ENCODE data around the gene NR2E1.

DNA sequence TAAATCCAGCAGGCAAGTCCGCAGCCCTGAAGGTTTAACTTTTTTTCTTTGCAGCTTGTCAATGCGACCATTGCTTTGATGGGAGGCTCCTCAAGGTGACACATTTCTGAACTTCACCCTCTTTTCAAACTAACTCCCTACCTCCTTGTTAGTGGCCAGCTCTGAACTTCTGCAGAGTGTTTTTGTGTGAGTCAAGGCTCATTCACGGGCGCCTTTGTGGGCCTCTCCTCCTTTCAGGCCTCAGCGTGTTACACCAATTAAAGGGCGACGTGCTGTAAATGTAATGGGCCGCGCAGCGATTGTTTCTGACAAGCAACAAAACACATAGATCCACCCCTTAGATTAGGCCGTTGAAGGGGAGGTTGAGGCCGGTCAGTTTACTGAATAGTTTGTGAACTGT lies 45.5 kb upstream of the NR2E1 start:
- TF ChIP-seq, protein P1, sequence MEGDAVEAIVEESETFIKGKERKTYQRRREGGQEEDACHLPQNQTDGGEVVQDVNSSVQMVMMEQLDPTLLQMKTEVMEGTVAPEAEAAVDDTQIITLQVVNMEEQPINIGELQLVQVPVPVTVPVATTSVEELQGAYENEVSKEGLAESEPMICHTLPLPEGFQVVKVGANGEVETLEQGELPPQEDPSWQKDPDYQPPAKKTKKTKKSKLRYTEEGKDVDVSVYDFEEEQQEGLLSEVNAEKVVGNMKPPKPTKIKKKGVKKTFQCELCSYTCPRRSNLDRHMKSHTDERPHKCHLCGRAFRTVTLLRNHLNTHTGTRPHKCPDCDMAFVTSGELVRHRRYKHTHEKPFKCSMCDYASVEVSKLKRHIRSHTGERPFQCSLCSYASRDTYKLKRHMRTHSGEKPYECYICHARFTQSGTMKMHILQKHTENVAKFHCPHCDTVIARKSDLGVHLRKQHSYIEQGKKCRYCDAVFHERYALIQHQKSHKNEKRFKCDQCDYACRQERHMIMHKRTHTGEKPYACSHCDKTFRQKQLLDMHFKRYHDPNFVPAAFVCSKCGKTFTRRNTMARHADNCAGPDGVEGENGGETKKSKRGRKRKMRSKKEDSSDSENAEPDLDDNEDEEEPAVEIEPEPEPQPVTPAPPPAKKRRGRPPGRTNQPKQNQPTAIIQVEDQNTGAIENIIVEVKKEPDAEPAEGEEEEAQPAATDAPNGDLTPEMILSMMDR (IDR thresholded peaks at IDR 0.05) = no peak
- TF ChIP-seq POLR2A (IDR thresholded peaks at IDR 0.05) = no peak

Measured in thyroid gland (tissue), 4 donors.